Stimulated activated CD8-positive, alpha-beta memory T cell treated with anti-CD3 and anti-CD28 coated beads, Interleukin-2, amount 100 ng/mL, for 1 hour (primary cell): Measurements from ENCODE around the gene ZNF25.
"Not testable (repeated sequence)": the region's sequence is repeated elsewhere in the genome, so short reads cannot be mapped to it uniquely, and the experiment has no call there.

Experiments used
- DNase-seq, 2 donors: peaks; one replicate each; pipeline ENCODE4 v3.0.0-alpha.2; 2020; ENCODE audit warnings: low read depth in 2 of 2

ZNF25 gene

DNA sequence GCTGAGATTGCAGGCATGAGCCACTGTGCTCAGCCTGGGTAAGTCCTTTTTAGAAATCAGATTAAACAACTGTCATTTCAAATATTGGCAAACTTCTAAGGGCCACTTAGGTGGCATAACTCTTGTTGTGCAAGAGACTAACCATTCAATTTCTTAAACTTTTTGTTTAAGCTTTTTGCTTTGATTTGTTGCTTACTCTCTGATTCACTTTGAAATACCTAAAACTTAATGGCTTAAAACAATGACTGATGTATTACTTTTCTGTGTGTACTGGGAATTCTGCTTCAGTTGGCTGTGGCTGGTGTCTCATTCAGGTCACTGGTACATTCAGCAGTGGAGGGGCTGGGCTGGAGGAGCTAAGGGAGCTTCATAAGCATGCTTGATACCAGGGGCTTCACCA, 28.9 kb downstream of the ZNF25 start:
- no peak for DNase-seq

GRCh38 chr10:37937864-37938263, 38.6 kb downstream of the ZNF25 start:
- DNase-seq = no peak

DNA sequence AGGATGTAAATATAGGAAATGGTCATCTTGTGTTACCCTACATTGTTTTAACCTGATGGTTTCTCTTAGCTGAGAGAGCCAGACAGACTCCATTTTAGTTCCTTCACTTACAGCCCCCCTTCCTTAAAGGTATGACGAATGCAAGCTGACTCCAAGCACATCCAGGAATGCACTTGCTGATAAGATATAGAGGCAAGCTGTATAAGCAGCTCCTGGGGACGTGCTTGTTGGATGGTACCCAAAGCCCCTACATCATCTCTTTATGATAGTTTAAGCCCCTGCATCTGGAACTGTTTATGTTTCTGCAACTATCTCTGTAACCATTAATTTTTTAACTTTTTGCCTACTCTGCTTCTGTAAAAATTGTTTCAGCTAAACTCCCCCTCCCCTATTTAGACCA, 41.7 kb downstream of the ZNF25 start:
- no peak for DNase-seq

DNA sequence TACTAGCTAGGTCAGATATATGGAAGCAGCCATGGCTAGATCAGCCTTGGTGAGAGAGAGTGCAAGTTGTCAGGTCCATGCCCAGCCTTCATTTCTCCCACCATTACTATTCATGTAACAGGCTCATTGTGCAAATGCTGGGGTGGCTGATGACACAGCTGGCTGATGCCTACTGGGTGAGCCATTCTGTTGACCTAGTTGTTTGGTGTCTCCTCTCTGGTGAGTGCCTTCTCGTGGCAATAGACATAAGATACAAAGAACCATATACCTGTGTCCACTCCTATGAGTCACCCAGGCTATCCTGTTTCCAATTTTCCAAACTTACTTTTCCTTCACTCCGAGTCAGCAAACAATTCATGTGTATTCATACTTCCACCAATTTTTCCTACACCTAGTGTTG, 46.0 kb downstream of the ZNF25 start:
- DNase-seq = no peak

- not testable (repeated sequence) for DNase-seq
These were observed 68.3 kb downstream of the ZNF25 start for GRCh38 chr10:37908165-37908564.

- no peak for DNase-seq
These were observed 70.1 kb downstream of the ZNF25 start for GRCh38 chr10:37906382-37906781.
